CD4-positive, alpha-beta T cell treated with Interleukin-15 for 4 hours (primary cell): ENCODE measurements around the gene KMT5C.
A peak's percentile ranks its signal among the peaks of the same experiment; 100 is the strongest.
"Not testable (repeated sequence)": the region's sequence is repeated elsewhere in the genome, so short reads cannot be mapped to it uniquely, and the experiment has no call there.

Experiments used
- DNase-seq: peaks from one replicate; pipeline ENCODE4 v3.0.0-alpha.2; 2020; ENCODE audit warnings: low spot score

KMT5C gene

DNA sequence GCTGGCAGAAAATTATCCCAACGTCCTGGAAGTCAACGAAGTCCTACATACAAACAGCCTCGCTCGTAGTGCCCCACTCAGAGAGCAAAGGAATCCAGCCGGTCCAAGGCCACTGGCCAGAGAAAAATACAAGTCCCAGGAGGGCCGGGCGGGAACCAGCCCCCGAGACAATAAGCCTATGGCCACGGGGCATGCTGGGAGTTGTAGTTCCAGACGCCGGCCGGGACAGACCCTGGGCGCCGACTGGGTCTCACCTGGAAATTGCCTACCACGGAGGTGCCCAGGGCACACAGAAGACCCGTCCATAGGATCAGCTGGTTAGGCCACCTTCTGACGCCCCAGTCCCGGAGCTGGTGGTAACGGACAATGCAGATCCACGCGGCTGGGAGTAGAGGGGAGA is 19.9 kb upstream of the KMT5C start:
- DNase-seq: no peak

GRCh38 chr19:55320844-55321419 is 18.7 kb upstream of the KMT5C start:
- no peak for DNase-seq

- DNase-seq: no peak
Observed at GRCh38 chr19:55321466-55322137, 18.1 kb upstream of the KMT5C start.

GRCh38 chr19:55322204-55322885 is 17.3 kb upstream of the KMT5C start:
- DNase-seq: no peak

- DNase-seq: no peak
Observed at GRCh38 chr19:55324662-55325061, 15.0 kb upstream of the KMT5C start.

DNA sequence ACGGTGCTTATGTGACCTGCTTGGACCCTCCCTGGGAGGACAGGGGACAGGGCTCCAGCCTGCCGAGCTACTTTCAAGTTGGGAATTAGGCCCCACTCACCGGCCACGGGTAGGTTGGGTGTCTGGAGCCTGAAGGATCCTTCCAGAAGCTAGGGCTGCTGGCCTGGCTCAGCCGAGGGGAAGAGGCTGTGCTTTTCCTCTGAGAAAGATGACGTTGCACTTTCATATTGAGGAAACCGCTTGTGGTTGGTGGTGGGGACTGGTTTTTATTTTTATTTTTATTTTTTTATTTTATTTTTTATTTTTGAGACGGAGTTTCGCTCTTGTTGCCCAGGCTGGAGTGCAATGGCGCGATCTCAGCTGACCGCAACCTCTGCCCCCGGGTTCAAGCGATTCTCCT is 14.5 kb upstream of the KMT5C start, which contains the start of gene TMEM150B:
Gene TMEM150B (minus strand): TSS at position 170 of the 400 bp plus-strand sequence. CDS start 4,305 bp downstream, outside the sequence.
- no peak for DNase-seq

- DNase-seq: not testable (repeated sequence)
Observed at GRCh38 chr19:55328774-55329318, 10.8 kb upstream of the KMT5C start.

GRCh38 chr19:55329791-55330190 is 9.9 kb upstream of the KMT5C start:
- not testable (repeated sequence) for DNase-seq

GRCh38 chr19:55333870-55334269 is 5.8 kb upstream of the KMT5C start:
- no peak for DNase-seq

GRCh38 chr19:55336101-55336500 is 3.6 kb upstream of the KMT5C start:
- DNase-seq: no peak

- no peak for DNase-seq
Observed at GRCh38 chr19:55339889-55340783, 460 bp downstream of the KMT5C start.

DNA sequence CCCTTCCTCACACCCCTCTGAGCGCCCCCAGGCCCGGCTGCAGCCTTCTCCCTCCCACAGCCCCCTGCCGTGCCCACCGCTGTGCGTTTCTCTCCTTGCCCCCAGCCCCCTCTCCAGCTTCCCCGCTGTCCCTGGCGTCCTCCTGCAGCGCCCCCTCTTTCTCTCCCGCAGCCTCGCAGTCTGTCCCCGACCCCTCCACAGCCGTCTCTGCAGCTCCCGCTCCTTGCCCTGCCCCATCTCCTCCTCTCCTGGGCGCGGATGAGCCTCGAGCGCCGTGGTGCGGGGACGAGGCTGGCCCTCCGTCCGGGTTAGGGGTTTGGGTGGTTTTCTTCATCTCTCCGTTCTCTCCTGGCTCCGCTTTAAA is 1.1 kb downstream of the KMT5C start:
- DNase-seq: no peak

DNA sequence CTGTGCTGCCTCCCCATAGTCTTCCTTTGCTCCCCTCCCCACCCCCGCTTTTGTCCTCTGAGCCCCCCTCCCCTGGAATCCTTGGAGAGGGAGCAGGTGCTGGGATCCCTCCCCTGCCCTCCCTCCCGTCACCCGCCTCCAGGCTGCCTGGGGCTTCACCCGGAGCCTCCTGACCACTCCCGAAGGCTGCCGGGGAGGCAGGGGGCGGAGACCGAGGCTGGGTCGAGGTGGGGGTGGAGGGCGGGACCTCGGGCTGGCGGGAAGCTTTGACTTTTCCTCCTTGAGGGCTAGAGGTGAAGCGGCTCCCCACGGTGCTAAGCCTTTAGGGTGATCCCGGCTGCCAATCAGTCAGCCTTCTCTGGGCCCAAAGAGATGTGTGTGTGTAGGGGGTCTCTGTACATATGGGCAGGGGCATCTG is 1.5 kb downstream of the KMT5C start:
- peak; percentile 49 for DNase-seq

DNA sequence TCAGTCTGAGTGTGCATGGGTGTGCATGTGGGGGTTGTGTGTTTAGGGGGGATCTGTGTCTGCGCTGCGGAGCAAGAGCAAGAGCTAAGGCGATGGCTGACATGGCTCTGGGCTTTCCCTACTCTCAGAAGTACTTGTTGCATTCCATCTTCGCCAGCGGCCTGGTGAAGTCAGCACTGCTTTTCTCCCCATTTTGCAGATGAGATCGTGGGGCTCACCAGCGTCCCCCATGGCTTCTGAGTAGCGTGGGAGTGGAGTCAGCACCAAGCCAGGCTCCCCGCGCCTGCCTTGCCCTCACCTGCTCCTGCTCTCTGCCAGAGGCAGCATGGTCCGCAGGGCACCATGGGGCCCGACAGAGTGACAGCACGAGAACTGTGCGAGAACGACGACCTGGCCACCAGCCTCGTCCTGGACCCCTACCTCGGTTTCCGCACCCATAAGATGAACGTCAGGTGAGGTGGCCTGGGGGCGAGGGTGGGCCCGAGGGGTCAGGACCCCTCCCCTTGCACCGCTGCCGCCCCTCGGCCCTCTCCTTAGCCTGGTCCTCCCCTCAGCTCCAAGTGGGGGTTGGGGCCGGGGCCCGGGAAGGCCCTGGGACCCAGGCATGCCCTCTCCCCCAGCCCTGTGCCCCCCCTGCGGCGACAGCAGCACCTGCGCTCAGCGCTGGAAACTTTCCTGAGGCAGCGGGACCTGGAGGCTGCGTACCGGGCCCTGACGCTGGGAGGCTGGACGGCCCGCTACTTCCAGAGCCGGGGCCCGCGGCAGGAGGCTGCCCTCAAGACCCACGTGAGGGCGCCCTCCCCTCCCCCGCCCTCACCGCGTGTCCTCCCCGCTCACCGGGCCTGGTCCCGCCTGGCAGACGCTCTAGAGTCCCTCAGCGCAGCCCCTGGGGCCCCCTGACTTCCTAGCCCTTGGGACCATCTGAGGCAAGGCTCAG is 2.2 kb downstream of the KMT5C start:
- no peak for DNase-seq

- DNase-seq: no peak
Observed at GRCh38 chr19:55344444-55344843, 4.8 kb downstream of the KMT5C start.

- no peak for DNase-seq
Observed at GRCh38 chr19:55345101-55345817, 5.6 kb downstream of the KMT5C start.

DNA sequence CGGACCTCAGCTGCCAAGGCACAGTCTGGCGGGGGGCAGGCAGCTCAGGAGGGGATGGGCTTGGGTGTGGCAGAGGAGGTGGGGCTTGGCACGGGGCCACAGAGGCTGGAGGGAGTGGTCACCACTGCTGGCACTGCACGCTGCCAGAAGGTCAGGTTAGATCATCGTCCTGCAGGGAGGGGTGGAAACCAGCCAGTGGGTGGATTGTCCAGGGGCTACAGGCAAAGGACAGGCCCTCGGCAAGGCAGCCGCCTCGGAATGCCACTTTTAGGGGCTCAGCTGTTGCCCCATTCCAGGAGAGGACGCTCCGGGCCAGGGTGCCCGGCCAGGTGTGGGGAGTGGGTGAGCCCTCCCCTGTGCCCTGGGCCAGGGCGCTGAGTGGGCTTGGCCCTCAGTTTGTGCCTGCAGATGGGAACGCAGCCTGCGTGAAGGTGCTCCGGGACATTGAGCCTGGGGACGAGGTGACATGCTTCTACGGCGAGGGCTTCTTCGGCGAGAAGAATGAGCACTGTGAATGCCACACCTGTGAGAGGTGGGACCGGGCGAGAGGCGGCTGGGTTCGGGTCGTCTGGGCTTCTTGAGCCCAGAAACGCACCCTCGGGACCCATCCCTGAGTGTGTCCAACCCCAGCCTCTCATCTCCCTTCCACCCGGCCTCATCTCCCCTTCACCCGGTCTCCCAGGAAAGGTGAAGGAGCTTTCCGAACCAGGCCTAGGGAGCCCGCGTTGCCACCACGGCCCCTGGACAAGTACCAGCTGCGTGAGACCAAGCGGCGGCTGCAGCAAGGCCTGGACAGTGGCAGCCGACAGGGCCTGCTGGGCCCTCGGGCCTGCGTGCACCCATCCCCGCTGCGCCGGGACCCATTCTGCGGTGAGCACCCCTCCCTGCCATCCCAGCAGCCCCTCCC is 6.4 kb downstream of the KMT5C start:
- DNase-seq: no peak

DNA sequence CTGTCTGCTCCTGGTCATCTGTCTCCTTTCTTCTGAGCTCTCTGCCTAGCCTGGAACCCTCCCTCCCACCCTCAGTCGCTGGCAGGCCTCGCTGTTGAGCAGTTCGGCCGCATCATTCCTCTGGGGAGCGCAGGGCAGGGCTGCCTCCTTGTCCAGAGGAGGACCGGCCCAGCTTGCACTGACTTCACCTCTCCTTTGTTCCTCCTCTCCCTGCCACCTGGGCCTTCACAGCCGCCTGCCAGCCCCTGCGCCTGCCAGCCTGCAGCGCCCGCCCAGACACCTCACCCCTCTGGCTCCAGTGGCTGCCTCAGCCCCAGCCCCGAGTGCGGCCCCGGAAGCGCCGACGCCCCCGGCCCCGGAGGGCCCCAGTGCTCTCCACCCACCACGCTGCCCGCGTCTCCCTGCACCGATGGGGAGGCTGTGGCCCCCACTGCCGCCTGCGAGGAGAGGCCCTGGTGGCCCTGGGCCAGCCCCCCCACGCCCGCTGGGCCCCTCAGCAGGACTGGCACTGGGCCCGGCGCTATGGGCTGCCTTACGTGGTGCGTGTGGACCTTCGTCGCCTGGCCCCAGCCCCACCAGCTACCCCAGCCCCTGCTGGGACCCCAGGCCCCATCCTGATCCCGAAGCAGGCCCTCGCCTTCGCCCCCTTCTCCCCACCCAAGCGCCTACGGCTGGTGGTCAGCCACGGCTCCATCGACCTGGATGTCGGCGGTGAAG is 7.2 kb downstream of the KMT5C start:
- DNase-seq: no peak
